Calu3 (cell line): ENCODE results near the gene IL17C. TPM values are rescaled to one million over a fixed set of nuclear protein-coding genes. Genes with fewer than 3 reads are reported as not detected.
A peak's percentile ranks its signal among the peaks of the same experiment; 100 is the strongest.

Experiments used
- BruUV-seq: library from RNA; stranded (reverse); fragments of 400-500 nt; replicated peaks from 2 replicates; lab custom pipeline; 2021; lab: Mats Ljungman, UMichigan
- CTCF ChIA-PET: fragments of 300-600 bp; sonication (Branson Sonifier 250); formaldehyde crosslinking; loops from one replicate; lab custom pipeline; 2022; ENCODE audit warnings: antibody characterized with exemption; lab: Charles Lee
- DNase-seq: peaks from one replicate; pipeline ENCODE4 v3.0.0; 2022
- H3K27ac Mint-ChIP-seq: one replicate; pipeline ENCODE4 v1.8.0; 2022; ENCODE audit warnings: mixed read lengths; ENCODE audit not compliant: unreplicated experiment
- H3K27me3 Mint-ChIP-seq: one replicate; pipeline ENCODE4 v1.8.0; 2022; ENCODE audit warnings: mixed read lengths; ENCODE audit not compliant: unreplicated experiment
- H3K36me3 Mint-ChIP-seq: one replicate; pipeline ENCODE4 v1.8.0; 2022; ENCODE audit warnings: mild to moderate bottlenecking, moderate library complexity, mixed read lengths; ENCODE audit not compliant: insufficient read depth, unreplicated experiment
- H3K4me1 Mint-ChIP-seq: one replicate; pipeline ENCODE4 v1.8.0; 2022; ENCODE audit warnings: mild to moderate bottlenecking, low read depth, mixed read lengths; ENCODE audit not compliant: unreplicated experiment
- H3K4me3 Mint-ChIP-seq: one replicate; pipeline ENCODE4 v1.8.0; 2022; ENCODE audit warnings: mild to moderate bottlenecking, low read depth, moderate library complexity, mixed read lengths; ENCODE audit not compliant: unreplicated experiment
- H3K9me3 Mint-ChIP-seq: one replicate; pipeline ENCODE4 v1.8.0; 2022; ENCODE audit warnings: low read depth, mixed read lengths; ENCODE audit not compliant: unreplicated experiment
- CTCF ChIP-seq: fragments of 200-600 bp; IDR thresholded peaks from one replicate; pipeline ENCODE4 v1.8.0; 2022; ENCODE audit warnings: antibody characterized with exemption; ENCODE audit not compliant: unreplicated experiment
- intact Hi-C: fragments of 100-400 bp; cut with micrococcal nuclease; formaldehyde crosslinking; loops from one replicate; pipeline ENCODE4 v1.10.0; 2022; ENCODE audit not compliant: unreplicated experiment
- total RNA-seq: library from RNA; stranded (reverse); gene quantifications from 2 replicates; pipeline ENCODE4 v1.2.3, GENCODE V29; 2022

Gene IL17C
- total RNA-seq, 1 experiment from 2014 or later = not detected

DNA sequence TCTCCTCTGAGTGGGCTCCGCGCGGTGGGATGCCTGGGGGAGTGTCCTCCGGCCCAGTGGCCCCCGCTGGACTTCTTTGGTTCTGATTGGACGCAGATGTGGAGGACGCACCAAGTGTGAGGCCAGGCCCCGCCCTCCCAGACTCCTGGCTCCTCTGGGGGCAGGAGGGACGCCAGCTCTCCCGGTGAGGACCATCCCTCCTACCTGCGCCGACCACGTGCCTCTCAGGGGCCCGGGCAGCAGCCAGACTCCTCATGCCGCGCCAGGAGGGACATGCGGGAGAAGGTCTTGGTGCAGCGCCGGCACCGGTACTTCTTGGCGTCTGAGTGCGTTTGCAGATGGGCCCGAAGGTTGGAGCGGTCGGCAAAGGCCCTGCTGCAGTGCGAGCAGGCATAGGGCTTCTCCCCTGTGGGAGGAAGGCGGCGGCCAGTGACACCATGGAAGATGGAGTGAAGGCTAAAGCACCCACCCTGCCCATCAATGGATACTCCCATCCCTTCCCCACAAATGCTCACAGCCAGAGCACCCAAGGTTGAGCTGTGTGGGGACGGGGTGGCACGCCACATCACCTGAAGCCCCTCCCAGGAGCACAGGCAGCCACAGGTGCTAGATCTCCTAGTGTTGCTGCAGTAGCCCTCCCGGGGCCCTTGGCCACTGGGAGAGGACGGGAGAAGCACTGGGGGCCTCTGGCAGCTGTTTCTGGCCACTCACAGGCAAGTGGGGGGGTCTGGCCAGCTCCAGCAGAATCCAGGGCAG, 40.0 kb downstream of the IL17C start:
- no peaks in the 10 kb centered on the region for H3K9me3 Mint-ChIP-seq
- CTCF ChIA-PET = no interaction called here
- TF ChIP-seq CTCF = no peak
- H3K27ac Mint-ChIP-seq = no peak overlapping the region
- H3K4me3 Mint-ChIP-seq = no peak overlapping the region
- no TSS peak for BruUV-seq
- H3K4me1 Mint-ChIP-seq = peaks cover 7% of the 10 kb centered on the region
- intact Hi-C loops = no loop called here
- H3K27me3 Mint-ChIP-seq = peaks cover 28% of the 10 kb centered on the region
- H3K36me3 Mint-ChIP-seq = peaks cover 29% of the 10 kb centered on the region
- DNase-seq = no peak

- CTCF ChIA-PET = interaction anchor here (1.3 kb wide), 1 partner anchor 41 kb away, joined by 4 read pairs; no protein-coding TSS in a partner anchor
- BruUV-seq = no TSS peak
Observed at GRCh38 chr16:88680554-88681083, 42.2 kb downstream of the IL17C start.

DNA sequence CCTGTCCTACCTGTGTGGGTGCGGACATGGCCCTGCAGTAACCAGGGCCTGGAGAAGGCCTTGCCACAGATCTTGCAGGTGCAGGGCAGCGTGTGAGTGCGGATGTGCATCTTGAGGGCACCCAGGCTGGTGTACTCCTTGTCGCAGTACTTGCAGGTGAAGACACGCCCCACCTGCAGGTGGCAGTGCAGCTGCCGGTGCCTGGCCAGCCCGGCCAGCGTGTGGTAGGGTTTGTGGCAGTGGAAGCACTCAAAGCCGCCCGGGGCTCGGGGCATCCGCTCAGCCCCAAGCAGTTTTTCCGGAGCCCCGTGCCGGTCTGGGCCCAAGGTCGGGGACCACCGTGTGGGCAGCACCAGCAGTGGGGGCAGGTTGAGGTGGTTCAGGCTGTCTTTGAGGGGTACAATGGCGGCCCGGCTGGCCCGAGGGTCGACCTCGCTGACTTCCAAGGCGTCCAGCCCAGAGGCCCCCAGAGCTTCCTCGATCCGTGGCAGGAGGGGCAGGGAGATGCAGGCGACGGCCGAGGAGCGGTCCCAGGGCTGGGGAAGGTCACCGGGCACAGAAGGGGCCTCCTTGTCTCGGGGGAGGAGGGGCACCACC, 42.8 kb downstream of the IL17C start:
- no peaks in the 10 kb centered on the region for H3K9me3 Mint-ChIP-seq
- BruUV-seq = no TSS peak
- DNase-seq = peak; percentile 90
- intact Hi-C loops = no loop called here
- peaks cover 45% of the 10 kb centered on the region for H3K27me3 Mint-ChIP-seq
- H3K4me3 Mint-ChIP-seq = peak overlapping the region; percentile 60
- TF ChIP-seq CTCF = peak; percentile 82
- H3K4me1 Mint-ChIP-seq = peaks cover 7% of the 10 kb centered on the region
- CTCF ChIA-PET = interaction anchor here (1.3 kb wide), 1 partner anchor 42 kb away, joined by 4 read pairs; no protein-coding TSS in a partner anchor
- H3K27ac Mint-ChIP-seq = peak overlapping the region; percentile 56
- peaks cover 18% of the 10 kb centered on the region for H3K36me3 Mint-ChIP-seq

More at GRCh38 chr16:88680554-88681083, 42.2 kb downstream of the IL17C start:
- Mint-ChIP-seq H3K27me3 (peaks cover 45% of the 10 kb centered on the region), H3K4me3 (peak overlapping the region; percentile 60), H3K27ac (peak overlapping the region; percentile 56), H3K9me3 (no peaks in the 10 kb centered on the region), H3K4me1 (peaks cover 7% of the 10 kb centered on the region), H3K36me3 (peaks cover 14% of the 10 kb centered on the region)
- no peak for DNase-seq
- TF ChIP-seq CTCF = no peak
- intact Hi-C loops = no loop called here

- Mint-ChIP-seq H3K27ac (no peak overlapping the region), H3K27me3 (peaks cover 45% of the 10 kb centered on the region), H3K36me3 (peaks cover 20% of the 10 kb centered on the region), H3K9me3 (no peaks in the 10 kb centered on the region), H3K4me1 (peaks cover 7% of the 10 kb centered on the region), H3K4me3 (peak overlapping the region; percentile 60)
- no peak for TF ChIP-seq CTCF
- no peak for DNase-seq
- CTCF ChIA-PET = interaction anchor here (1.3 kb wide), 1 partner anchor 42 kb away, joined by 4 read pairs; no protein-coding TSS in a partner anchor
- no TSS peak for BruUV-seq
- intact Hi-C loops = no loop called here
Observed at GRCh38 chr16:88681709-88682451, 43.5 kb downstream of the IL17C start.
